ENCODE data around the gene ANKRD17. TPM values are rescaled to one million over a fixed set of nuclear protein-coding genes. Genes with fewer than 3 reads are reported as not detected.

Gene ANKRD17
- total RNA-seq, 1 donor from 2014 or later, result 91.9 TPM

DNA sequence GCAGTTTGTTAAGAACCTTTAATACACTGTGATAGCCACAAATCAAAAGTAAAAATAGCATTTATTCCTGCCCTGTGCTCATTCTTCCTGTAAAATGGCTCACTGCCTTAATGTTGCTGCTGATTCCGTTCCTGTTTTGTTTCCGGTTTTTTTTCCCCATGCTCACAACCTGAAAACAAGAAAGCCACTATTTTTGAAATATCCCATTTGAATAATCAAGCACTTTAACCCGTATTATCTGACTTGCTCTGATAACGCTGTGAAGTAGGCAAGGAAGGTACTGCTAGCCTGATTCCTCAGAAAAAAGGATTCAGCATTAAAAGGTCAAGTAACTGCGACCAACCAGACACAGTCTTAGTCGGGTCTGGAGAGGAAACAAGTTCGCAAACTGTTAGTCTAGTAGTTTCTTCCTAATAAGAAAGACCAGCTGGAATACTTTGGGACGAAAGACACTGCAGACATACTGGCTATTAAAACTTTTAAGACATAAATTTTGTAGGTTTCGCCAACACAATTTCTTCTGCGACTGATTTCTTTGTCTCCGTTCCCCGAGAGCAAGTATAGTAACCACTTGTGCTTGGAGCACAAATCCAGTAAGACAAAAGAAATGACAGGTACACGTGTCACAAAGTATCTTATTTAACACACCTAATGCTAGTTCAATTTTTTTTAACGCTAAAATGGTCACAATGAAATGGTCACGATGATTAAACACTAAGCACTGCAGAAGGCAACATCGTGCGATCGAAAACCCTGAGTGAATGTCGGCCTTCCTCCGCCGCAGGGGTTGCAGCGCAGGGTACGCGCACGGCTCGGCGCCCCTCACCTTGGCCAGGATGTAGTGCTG lies 189.9 kb downstream of the ANKRD17 start:
- Mint-ChIP-seq H3K4me1 (ENCODE audit: low read depth, unreplicated experiment) (peaks cover 6% of the 10 kb centered on the region), H3K27ac (ENCODE audit: unreplicated experiment) (peak overlapping the region; percentile 82), H3K36me3 (ENCODE audit: low read depth, unreplicated experiment) (no peaks in the 10 kb centered on the region), H3K4me3 (ENCODE audit: unreplicated experiment) (peak overlapping the region; percentile 81), H3K27me3 (ENCODE audit: low read depth, unreplicated experiment) (no peaks in the 10 kb centered on the region), H3K9me3 (ENCODE audit: unreplicated experiment) (no peaks in the 10 kb centered on the region)
- peak overlapping the region; percentile 92 for H3K9ac ChIP-seq (ENCODE audit: low read length)
- H2AFZ ChIP-seq (ENCODE audit: low read depth, low read length), result peak overlapping the region; percentile 49
- H3K9me3 ChIP-seq (ENCODE audit: insufficient read depth, low read depth, low read length), result no peaks in the 10 kb centered on the region
- H4K20me1 ChIP-seq (ENCODE audit: insufficient read depth, low read length), result no peaks in the 10 kb centered on the region
- no peak for FAIRE-seq
- H3K4me1 ChIP-seq (ENCODE audit: insufficient read depth, low read length), result peaks cover 12% of the 10 kb centered on the region
- TF ChIP-seq, protein P1, sequence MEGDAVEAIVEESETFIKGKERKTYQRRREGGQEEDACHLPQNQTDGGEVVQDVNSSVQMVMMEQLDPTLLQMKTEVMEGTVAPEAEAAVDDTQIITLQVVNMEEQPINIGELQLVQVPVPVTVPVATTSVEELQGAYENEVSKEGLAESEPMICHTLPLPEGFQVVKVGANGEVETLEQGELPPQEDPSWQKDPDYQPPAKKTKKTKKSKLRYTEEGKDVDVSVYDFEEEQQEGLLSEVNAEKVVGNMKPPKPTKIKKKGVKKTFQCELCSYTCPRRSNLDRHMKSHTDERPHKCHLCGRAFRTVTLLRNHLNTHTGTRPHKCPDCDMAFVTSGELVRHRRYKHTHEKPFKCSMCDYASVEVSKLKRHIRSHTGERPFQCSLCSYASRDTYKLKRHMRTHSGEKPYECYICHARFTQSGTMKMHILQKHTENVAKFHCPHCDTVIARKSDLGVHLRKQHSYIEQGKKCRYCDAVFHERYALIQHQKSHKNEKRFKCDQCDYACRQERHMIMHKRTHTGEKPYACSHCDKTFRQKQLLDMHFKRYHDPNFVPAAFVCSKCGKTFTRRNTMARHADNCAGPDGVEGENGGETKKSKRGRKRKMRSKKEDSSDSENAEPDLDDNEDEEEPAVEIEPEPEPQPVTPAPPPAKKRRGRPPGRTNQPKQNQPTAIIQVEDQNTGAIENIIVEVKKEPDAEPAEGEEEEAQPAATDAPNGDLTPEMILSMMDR (IDR thresholded peaks at IDR 0.05; ENCODE audit: insufficient read depth, low read depth, low read length), result no peak
- TF ChIP-seq EZH2 (IDR thresholded peaks at IDR 0.05; ENCODE audit: insufficient read depth, low read length), result no peak
- H3K36me3 ChIP-seq (ENCODE audit: insufficient read depth, low read length), result peaks cover 16% of the 10 kb centered on the region
- H3K4me2 ChIP-seq (ENCODE audit: low read length), result peak overlapping the region; percentile 93
- H3K79me2 ChIP-seq (ENCODE audit: insufficient read depth, low read length), result peaks cover 28% of the 10 kb centered on the region
- peak overlapping the region; percentile 87 for H3K27ac ChIP-seq (ENCODE audit: low read depth, low read length)
- H3K27me3 ChIP-seq (ENCODE audit: insufficient read depth, low read length), result no peaks in the 10 kb centered on the region
- peak overlapping the region; percentile 89 for H3K4me3 ChIP-seq (ENCODE audit: insufficient read depth, low read depth, low read length)
- peak; percentile 29 for DNase-seq (ENCODE audit: low read depth)

DNA sequence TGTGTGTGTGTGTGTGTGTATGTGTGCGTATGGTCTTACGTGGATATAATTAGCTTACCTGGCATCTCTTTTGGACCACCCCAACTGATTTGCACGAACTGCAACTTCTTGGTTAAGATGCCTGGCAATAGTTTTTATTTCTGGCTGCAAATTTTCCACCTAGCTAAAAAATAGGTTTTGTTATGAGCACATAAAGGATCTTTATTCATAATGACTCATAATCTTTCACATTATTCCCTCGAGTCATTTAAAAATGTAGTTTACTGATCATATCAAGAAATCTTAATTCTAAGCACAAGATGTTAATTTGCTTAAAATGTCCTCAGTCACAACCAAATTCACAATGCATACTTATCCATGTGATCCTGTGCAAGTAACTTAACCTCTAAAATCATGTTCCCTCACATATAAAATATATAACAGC lies 190.6 kb downstream of the ANKRD17 start:
- no peaks in the 10 kb centered on the region for H4K20me1 ChIP-seq (ENCODE audit: insufficient read depth, low read length)
- H3K27me3 Mint-ChIP-seq (ENCODE audit: low read depth, unreplicated experiment), result no peaks in the 10 kb centered on the region
- H3K9ac ChIP-seq (ENCODE audit: low read length), result peak overlapping the region; percentile 92
- H3K4me3 Mint-ChIP-seq (ENCODE audit: unreplicated experiment), result peak overlapping the region; percentile 81
- peak overlapping the region; percentile 89 for H3K4me3 ChIP-seq (ENCODE audit: insufficient read depth, low read depth, low read length)
- FAIRE-seq, result no peak
- H3K9me3 Mint-ChIP-seq (ENCODE audit: unreplicated experiment), result no peaks in the 10 kb centered on the region
- H3K4me1 ChIP-seq (ENCODE audit: insufficient read depth, low read length), result peaks cover 12% of the 10 kb centered on the region
- peaks cover 28% of the 10 kb centered on the region for H3K79me2 ChIP-seq (ENCODE audit: insufficient read depth, low read length)
- peaks cover 16% of the 10 kb centered on the region for H3K36me3 ChIP-seq (ENCODE audit: insufficient read depth, low read length)
- no peaks in the 10 kb centered on the region for H3K27me3 ChIP-seq (ENCODE audit: insufficient read depth, low read length)
- peak overlapping the region; percentile 49 for H2AFZ ChIP-seq (ENCODE audit: low read depth, low read length)
- peak overlapping the region; percentile 82 for H3K27ac Mint-ChIP-seq (ENCODE audit: unreplicated experiment)
- H3K9me3 ChIP-seq (ENCODE audit: insufficient read depth, low read depth, low read length), result no peaks in the 10 kb centered on the region
- peak overlapping the region; percentile 93 for H3K4me2 ChIP-seq (ENCODE audit: low read length)
- H3K36me3 Mint-ChIP-seq (ENCODE audit: low read depth, unreplicated experiment), result no peaks in the 10 kb centered on the region
- TF ChIP-seq EZH2 (IDR thresholded peaks at IDR 0.05; ENCODE audit: insufficient read depth, low read length), result no peak
- TF ChIP-seq, protein P1 (IDR thresholded peaks at IDR 0.05; ENCODE audit: insufficient read depth, low read depth, low read length), result no peak
- H3K4me1 Mint-ChIP-seq (ENCODE audit: low read depth, unreplicated experiment), result peaks cover 6% of the 10 kb centered on the region
- peak overlapping the region; percentile 87 for H3K27ac ChIP-seq (ENCODE audit: low read depth, low read length)
- peak; percentile 8 for DNase-seq (ENCODE audit: low read depth)

DNA sequence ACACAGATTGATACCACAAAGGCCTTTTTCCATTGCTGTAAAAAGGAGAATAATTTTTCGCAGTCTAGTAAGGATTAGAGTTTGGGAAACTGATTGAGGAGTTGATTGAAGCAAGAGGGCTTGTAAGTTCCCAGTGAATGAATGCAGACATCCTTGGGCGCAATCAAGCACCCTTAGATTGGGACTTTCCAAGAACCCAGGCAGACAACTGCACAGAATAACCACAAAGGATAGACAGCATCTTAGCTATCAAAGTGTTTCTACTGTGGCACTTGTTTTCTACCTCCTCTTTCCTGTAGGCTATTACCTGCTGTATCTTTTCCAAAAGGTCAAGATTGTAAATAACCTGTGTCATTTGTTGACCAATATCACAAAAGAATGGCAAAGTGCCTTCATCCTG lies 191.7 kb downstream of the ANKRD17 start:
- H3K4me1 Mint-ChIP-seq (ENCODE audit: low read depth, unreplicated experiment), result peaks cover 6% of the 10 kb centered on the region
- no peak for FAIRE-seq
- H3K27me3 Mint-ChIP-seq (ENCODE audit: low read depth, unreplicated experiment), result no peaks in the 10 kb centered on the region

More for the DNA sequence above, 191.7 kb downstream of the ANKRD17 start:
- no peaks in the 10 kb centered on the region for H3K9me3 Mint-ChIP-seq (ENCODE audit: unreplicated experiment)
- Histone ChIP-seq H3K27me3 (ENCODE audit: insufficient read depth, low read length) (no peaks in the 10 kb centered on the region), H3K9ac (ENCODE audit: low read length) (no peak overlapping the region), H3K79me2 (ENCODE audit: insufficient read depth, low read length) (peaks cover 28% of the 10 kb centered on the region), H3K4me2 (ENCODE audit: low read length) (no peak overlapping the region), H3K9me3 (ENCODE audit: insufficient read depth, low read depth, low read length) (no peaks in the 10 kb centered on the region), H3K4me1 (ENCODE audit: insufficient read depth, low read length) (peaks cover 12% of the 10 kb centered on the region), H4K20me1 (ENCODE audit: insufficient read depth, low read length) (no peaks in the 10 kb centered on the region), H2AFZ (ENCODE audit: low read depth, low read length) (no peak overlapping the region), H3K4me3 (ENCODE audit: insufficient read depth, low read depth, low read length) (no peak overlapping the region), H3K27ac (ENCODE audit: low read depth, low read length) (no peak overlapping the region), H3K36me3 (ENCODE audit: insufficient read depth, low read length) (peaks cover 17% of the 10 kb centered on the region)
- no peak overlapping the region for H3K4me3 Mint-ChIP-seq (ENCODE audit: unreplicated experiment)
- TF ChIP-seq EZH2 (IDR thresholded peaks at IDR 0.05; ENCODE audit: insufficient read depth, low read length), result no peak
- TF ChIP-seq, protein P1 (IDR thresholded peaks at IDR 0.05; ENCODE audit: insufficient read depth, low read depth, low read length), result no peak
- H3K36me3 Mint-ChIP-seq (ENCODE audit: low read depth, unreplicated experiment), result no peaks in the 10 kb centered on the region
- no peak overlapping the region for H3K27ac Mint-ChIP-seq (ENCODE audit: unreplicated experiment)
- DNase-seq (ENCODE audit: low read depth), result no peak
